GM18868 (cell line): ENCODE data around the gene AJAP1.
"Not testable (repeated sequence)": the region's sequence is repeated elsewhere in the genome, so short reads cannot be mapped to it uniquely, and the experiment has no call there.

Experiments
- ATAC-seq: cut with Tn5 transposase; IDR thresholded peaks from one replicate; pipeline ENCODE4 v1.9.1; 2021; ENCODE audit warnings: mild to moderate bottlenecking, moderate library complexity; ENCODE audit not compliant: unreplicated experiment

Gene AJAP1

GRCh38 chr1:4653796-4654725 is at the start of gene AJAP1:
AJAP1 (plus strand) TSS chr1:4654609; CDS start chr1:4655426, 817 bp downstream.
- ATAC-seq, result no peak

GRCh38 chr1:4605158-4605557 is 49.3 kb upstream of the AJAP1 start:
- no peak for ATAC-seq

GRCh38 chr1:4611563-4612341 is 42.7 kb upstream of the AJAP1 start:
- no peak for ATAC-seq

- ATAC-seq, result no peak
These were observed 41.4 kb upstream of the AJAP1 start for GRCh38 chr1:4612991-4613390.

- no peak for ATAC-seq
These were observed 40.6 kb upstream of the AJAP1 start for GRCh38 chr1:4613606-4614370.

- ATAC-seq, result no peak
These were observed 39.9 kb upstream of the AJAP1 start for GRCh38 chr1:4614371-4615137.

- no peak for ATAC-seq
These were observed 39.3 kb upstream of the AJAP1 start for GRCh38 chr1:4615138-4615470.

GRCh38 chr1:4615501-4615900 is 38.9 kb upstream of the AJAP1 start:
- no peak for ATAC-seq

- ATAC-seq, result no peak
These were observed 37.5 kb upstream of the AJAP1 start for GRCh38 chr1:4616831-4617465.

- no peak for ATAC-seq
These were observed 36.9 kb upstream of the AJAP1 start for GRCh38 chr1:4617506-4617905.

- not testable (repeated sequence) for ATAC-seq
These were observed 35.6 kb upstream of the AJAP1 start for GRCh38 chr1:4618827-4619226.

- no peak for ATAC-seq
These were observed 32.8 kb upstream of the AJAP1 start for GRCh38 chr1:4621646-4622045.

GRCh38 chr1:4622821-4623220 is 31.6 kb upstream of the AJAP1 start:
- ATAC-seq, result no peak

GRCh38 chr1:4624141-4624715 is 30.2 kb upstream of the AJAP1 start:
- no peak for ATAC-seq

GRCh38 chr1:4624801-4625200 is 29.6 kb upstream of the AJAP1 start:
- no peak for ATAC-seq

GRCh38 chr1:4626061-4626460 is 28.3 kb upstream of the AJAP1 start:
- no peak for ATAC-seq

GRCh38 chr1:4626560-4627319 is 27.7 kb upstream of the AJAP1 start:
- ATAC-seq, result no peak

GRCh38 chr1:4627353-4627752 is 27.1 kb upstream of the AJAP1 start:
- no peak for ATAC-seq

- ATAC-seq, result no peak
These were observed 25.4 kb upstream of the AJAP1 start for GRCh38 chr1:4628992-4629391.
